Subcutaneous preadipocyte (primary cell): Measurements from ENCODE around the gene ESM1. TPM values are rescaled to one million over a fixed set of nuclear protein-coding genes. Genes with fewer than 3 reads are reported as not detected.

Experiments used
- total RNA-seq: library from RNA; depleted of rRNA; stranded (reverse); fragments of >200 nt; gene quantifications from 2 replicates; pipeline ENCODE4 v1.2.3, GENCODE V29; 2012

ESM1 gene, protein sequence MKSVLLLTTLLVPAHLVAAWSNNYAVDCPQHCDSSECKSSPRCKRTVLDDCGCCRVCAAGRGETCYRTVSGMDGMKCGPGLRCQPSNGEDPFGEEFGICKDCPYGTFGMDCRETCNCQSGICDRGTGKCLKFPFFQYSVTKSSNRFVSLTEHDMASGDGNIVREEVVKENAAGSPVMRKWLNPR
- 1.8 and 6.1 TPM in 2 replicates for total RNA-seq

DNA sequence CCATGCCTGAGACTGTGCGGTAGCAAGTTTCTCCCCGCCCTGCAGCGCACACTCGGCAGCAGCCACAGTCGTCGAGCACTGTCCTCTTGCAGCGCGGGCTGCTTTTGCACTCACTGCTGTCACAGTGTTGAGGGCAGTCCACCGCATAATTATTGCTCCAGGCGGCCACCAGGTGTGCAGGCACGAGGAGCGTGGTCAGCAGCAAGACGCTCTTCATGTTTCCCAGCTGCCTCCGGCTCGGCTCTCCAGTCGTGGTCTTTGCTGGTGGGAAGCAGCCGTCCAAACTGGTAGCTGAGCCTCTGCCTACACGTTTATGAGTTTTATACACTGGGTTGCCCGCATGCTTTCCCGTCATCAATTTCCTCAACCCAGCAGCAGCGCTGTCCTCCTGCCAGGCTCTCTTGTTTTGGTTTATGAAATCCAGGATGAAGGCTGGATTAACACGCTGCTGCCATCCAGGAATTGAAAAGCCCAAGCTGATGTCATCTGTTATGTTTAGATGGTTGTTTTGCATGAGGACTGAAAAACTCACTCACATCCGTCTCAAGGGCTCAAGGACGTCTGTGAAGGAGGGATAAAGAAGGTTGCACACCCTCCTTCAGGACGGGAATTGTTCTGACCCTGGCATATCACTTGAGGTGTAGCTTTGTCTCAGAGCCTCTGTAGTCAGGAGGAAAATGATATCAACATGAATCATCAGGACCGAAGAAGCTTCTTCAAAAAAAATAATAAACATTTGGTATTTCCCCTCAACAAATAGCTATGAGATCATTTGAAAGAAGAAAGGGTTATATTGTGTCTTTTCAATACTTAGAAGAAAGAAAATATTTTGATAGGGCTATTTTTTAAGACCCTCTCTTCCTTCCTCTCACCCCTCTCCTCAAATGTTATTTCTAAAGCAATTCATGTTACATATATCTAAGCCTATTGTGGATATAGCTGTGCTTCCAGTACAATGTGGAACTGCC, at the start of gene ESM1:
Gene ESM1, minus strand, starts transcription at position 293 of the 968 bp plus-strand sequence. Its CDS starts 76 bp downstream, at position 217.

Other genes with a start within 250 kb of the ESM1 start
- gene GZMK, start 38.7 kb upstream of the ESM1 start, total RNA-seq, result not detected in 2 replicates
- gene GZMA, start 117.1 kb upstream of the ESM1 start, total RNA-seq, result not detected in 2 replicates
- gene GPX8, start 174.6 kb upstream of the ESM1 start, total RNA-seq, result 74.2 and 85.6 TPM in 2 replicates
- gene CDC20B, start 187.6 kb upstream of the ESM1 start, total RNA-seq, result not detected in 2 replicates
- not detected in 2 replicates for gene MCIDAS, start 241.7 kb upstream of the ESM1 start, total RNA-seq
- gene CCNO, start 248.0 kb upstream of the ESM1 start, total RNA-seq, result 0.20 TPM in 1 of 2 replicates, not detected in the other